C1 segment of cervical spinal cord (tissue), 14 donors: ENCODE results near the gene ZNF736.
A peak's percentile ranks its signal among the peaks of the same experiment; 100 is the strongest.
"Not testable (repeated sequence)": the region's sequence is repeated elsewhere in the genome, so short reads cannot be mapped to it uniquely, and the experiment has no call there.

Experiments used
- DNase-seq, 14 donors: peaks; one replicate each; lab custom pipeline; 2025; lab: John Stamatoyannopoulos, UW

Gene ZNF736

GRCh38 chr7:64313740-64314491 lies at the start of gene ZNF736:
ZNF736 (plus strand) TSS chr7:64313961; CDS start chr7:64314151, 190 bp downstream.
- DNase-seq: peak; percentile 32 to 91 (median 82)

GRCh38 chr7:64266341-64266919 lies 47.3 kb upstream of the ZNF736 start:
- DNase-seq: no peak

- DNase-seq: no peak
Observed at GRCh38 chr7:64277630-64278029, 36.1 kb upstream of the ZNF736 start.

GRCh38 chr7:64294701-64295420 lies 18.9 kb upstream of the ZNF736 start:
- DNase-seq: no peak

- DNase-seq: not testable (repeated sequence)
Observed at GRCh38 chr7:64297418-64297817, 16.3 kb upstream of the ZNF736 start.

- DNase-seq: no peak
Observed at GRCh38 chr7:64300641-64301405, 12.9 kb upstream of the ZNF736 start.

- DNase-seq: peak; percentile 52 to 98 (median 91)
Observed at GRCh38 chr7:64307254-64308015, 6.3 kb upstream of the ZNF736 start.

GRCh38 chr7:64308016-64308270 lies 5.8 kb upstream of the ZNF736 start:
- DNase-seq: peak in 4 of 14 donors; percentile 48 to 60 (median 54)

- no peak for DNase-seq
Observed at GRCh38 chr7:64310426-64310825, 3.3 kb upstream of the ZNF736 start.

- peak in 1 of 14 donors; percentile 2 for DNase-seq
Observed at GRCh38 chr7:64312826-64313225, 935 bp upstream of the ZNF736 start.

- DNase-seq: no peak
Observed at GRCh38 chr7:64314566-64314965, 805 bp downstream of the ZNF736 start.

GRCh38 chr7:64316031-64316742 lies 2.4 kb downstream of the ZNF736 start:
- DNase-seq: not testable (repeated sequence)

GRCh38 chr7:64320547-64321513 lies 7.1 kb downstream of the ZNF736 start:
- no peak for DNase-seq

GRCh38 chr7:64324166-64324565 lies 10.4 kb downstream of the ZNF736 start:
- DNase-seq: not testable (repeated sequence)

GRCh38 chr7:64348713-64349210 lies 35.0 kb downstream of the ZNF736 start:
- DNase-seq: not testable (repeated sequence)

GRCh38 chr7:64359543-64359942 lies 45.8 kb downstream of the ZNF736 start:
- no peak for DNase-seq

GRCh38 chr7:64371116-64371515 lies 57.4 kb downstream of the ZNF736 start:
- no peak for DNase-seq

GRCh38 chr7:64373017-64373416 lies 59.3 kb downstream of the ZNF736 start:
- no peak for DNase-seq

- no peak for DNase-seq
Observed at GRCh38 chr7:64400401-64400800, 86.6 kb downstream of the ZNF736 start.
